C1 segment of cervical spinal cord (tissue), 14 donors: ENCODE measurements around the gene PDE10A.
"Not testable (repeated sequence)": the region's sequence is repeated elsewhere in the genome, so short reads cannot be mapped to it uniquely, and the experiment has no call there.

ENCODE experiments used
- DNase-seq, 14 donors: peaks; one replicate each; lab custom pipeline; 2025; lab: John Stamatoyannopoulos, UW

Gene PDE10A

GRCh38 chr6:165626711-165627110 is 36.3 kb downstream of the PDE10A start:
- no peak for DNase-seq

DNA sequence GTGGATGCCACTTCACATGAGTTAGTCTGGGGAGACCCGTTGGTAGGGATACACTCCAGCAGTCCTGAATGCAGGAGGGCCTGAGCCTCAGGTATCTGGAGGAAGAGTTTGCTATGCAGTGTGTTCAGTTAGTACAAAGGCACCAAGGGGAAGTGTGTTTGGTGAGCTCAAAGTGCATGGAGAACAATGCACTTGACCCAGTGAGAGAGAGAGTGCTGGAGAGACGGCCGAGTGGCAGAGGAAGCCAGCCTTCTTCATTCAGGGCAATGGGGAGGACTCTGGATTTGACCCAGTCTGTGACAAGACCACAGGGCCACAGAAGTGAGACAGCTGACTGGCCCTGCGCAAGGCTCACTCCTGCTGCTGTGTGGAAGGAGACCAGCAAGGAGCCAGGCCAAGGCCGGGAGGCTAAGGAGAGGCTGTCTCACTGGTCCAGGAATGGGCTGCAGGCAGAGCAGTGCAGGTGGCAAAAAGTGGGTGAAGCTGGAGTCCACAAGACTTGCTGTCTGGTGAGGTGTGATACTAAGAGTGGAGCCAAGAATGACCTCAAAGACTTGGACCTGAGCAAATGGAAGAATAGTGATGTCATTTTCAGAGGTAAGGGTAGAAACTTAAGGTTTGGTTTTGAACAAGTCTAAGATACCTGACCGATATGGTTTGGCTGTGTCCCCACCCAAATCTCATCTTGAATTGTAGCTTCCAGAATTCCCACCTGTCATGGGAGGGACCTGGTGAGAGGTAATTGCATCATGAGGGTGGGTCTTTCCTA is 38.0 kb downstream of the PDE10A start:
- no peak for DNase-seq

- DNase-seq: no peak
Observed at GRCh38 chr6:165621940-165622339, 41.1 kb downstream of the PDE10A start.

DNA sequence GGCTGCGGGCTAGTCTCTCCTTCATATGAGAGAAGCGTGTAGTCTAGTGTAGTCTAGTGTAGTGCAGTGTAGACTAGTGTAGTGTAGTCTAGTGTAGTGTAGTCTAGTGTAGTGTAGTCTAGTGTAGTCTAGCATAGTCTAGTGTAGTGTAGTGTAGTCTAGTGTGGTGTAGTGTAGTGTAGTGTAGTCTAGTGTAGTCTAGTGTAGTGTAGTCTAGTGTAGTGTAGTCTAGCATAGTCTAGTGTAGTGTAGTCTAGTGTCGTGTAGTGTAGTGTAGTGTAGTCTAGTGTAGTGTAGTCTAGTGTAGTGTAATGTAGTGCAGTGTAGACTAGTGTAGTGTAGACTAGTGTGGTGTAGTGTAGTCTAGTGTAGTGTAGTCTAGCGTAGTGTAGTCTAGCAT is 44.1 kb downstream of the PDE10A start:
- DNase-seq: not testable (repeated sequence)

DNA sequence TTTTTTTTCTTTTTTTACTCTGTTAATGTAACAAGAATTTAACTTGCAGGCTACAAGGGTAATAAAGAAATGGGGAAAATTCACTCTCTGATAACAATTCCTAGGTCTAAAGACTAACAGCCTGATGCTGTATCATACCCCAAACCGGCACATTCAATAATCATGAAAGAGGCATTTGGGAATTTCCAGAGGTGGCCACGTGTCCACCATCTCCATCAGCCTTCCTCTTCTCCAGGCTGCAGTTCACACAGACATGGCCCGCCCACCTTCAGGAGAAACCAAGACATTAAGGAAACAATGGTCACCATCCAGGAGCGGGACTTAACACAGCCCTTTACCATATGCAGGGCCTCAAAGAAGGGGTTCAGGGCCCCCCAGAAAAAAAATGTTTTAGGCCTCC is 44.8 kb downstream of the PDE10A start:
- DNase-seq: no peak

GRCh38 chr6:165617528-165617927 is 45.5 kb downstream of the PDE10A start:
- no peak for DNase-seq

GRCh38 chr6:165616116-165616515 is 46.9 kb downstream of the PDE10A start:
- DNase-seq: no peak

GRCh38 chr6:165615636-165616035 is 47.4 kb downstream of the PDE10A start:
- DNase-seq: no peak

DNA sequence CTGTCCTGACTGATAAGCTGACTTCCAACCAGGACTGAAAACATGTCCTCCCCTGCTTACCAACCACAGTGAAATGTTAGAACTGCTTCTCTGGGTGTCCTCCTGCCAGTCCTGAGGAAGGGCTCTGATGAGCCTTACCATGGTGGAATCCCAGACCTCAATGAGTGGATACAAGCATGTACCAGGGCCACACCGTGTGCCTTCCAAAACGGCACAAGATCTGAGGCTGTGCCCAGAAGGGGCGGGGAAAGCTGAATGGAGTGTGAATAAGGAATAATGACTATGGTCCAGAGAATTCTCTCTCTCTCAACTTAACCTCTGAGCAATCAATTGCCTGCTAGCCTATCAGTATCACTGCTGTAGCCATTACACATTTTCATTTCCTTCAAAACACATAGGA is 51.7 kb downstream of the PDE10A start:
- peak in 1 of 14 donors; percentile 4 for DNase-seq

GRCh38 chr6:165608577-165608976 is 54.5 kb downstream of the PDE10A start:
- not testable (repeated sequence) for DNase-seq

DNA sequence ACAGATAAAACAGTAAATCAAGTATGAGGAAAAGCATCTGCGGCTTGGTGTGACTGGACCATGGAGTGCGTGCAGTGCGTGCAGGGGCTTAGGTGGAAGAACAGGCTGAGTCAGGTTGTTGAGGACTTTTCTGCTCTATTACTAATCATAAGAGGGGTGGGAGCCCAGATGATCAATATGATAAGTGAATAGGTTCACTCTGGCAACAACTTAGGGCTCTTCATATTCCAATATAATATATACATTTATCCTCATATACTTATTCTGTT is 56.4 kb downstream of the PDE10A start:
- no peak for DNase-seq

DNA sequence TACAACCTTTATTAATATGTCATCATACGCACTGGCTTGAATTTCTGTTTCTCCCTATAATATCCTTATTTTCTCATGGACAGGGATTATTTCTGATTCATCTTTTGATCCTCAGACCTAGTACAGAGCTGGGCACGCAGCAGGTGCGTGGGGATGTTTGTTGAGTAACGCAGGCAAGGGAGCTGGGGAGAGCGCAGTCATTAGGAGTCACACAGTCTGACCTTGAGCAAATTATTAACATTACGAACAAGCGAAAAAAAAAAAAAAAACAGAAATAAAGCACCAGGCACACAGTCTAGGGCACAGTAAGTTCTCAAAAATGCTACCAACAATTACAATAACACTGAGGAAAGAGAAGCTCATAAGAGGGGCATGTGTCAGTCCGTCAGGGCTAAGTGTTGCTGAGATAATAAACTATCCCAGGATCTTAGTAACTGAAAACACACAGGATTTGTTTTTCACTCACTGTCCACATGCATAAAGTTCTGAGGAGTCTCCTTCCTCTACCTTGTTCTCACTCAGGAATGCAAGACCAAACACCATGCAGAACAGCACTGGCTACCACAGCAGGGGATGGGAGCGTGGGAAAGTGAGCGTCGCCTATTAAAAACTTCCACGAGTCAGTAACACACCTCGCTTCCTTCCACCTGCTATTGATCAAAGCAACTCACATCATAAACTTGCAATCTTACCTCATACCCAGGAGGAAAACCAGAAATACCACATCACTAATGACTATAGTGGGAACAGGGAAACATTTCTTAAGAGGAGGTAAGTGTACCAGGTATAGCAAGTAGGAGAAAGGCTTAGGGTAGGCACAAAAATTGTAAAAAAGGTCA is 56.9 kb downstream of the PDE10A start:
- no peak for DNase-seq

GRCh38 chr6:165605182-165605875 is 57.7 kb downstream of the PDE10A start:
- no peak for DNase-seq

DNA sequence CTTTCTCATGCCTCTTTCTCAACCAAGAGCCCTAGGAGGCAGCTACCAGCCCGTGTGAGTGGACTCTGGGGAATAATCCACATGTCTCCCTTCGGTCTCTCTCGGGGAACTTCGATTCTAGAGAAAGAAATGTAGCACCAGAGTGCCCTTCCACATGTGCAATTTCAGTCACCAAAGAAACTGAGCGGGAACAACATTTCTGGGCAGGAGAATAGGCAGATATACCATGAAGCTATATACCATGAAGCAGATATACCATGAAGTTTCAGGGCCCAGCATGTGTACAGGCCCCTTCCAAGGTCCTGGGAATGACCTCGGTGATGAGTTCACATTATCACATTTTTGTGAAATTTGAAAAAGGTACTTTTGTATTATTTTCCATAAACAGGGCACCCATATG is 60.8 kb downstream of the PDE10A start:
- DNase-seq: no peak

DNA sequence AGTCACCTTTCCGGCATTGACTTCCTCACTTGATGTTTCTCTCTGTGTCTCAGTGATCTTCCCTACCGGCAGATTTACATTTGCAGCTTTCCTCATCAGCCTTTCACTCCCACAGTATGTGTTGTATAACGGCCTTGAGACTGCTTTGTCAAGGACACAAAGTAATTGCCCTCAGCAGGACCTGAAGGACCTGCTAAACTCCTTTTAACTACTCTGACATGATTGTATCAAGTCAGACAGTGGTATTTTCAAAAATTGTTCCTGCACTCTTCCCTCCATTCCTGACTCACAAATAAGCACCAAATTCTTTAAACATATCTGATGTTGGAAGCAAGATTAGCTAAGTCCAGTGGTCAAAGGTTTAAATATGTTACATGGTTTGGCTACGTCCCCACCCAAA is 62.4 kb downstream of the PDE10A start:
- DNase-seq: no peak

GRCh38 chr6:165599596-165600487 is 63.2 kb downstream of the PDE10A start:
- peak in 3 of 14 donors; percentile 8 to 22 (median 8) for DNase-seq

GRCh38 chr6:165599121-165599520 is 63.9 kb downstream of the PDE10A start:
- DNase-seq: no peak

GRCh38 chr6:165597821-165598220 is 65.2 kb downstream of the PDE10A start:
- DNase-seq: no peak

GRCh38 chr6:165594584-165595333 is 68.3 kb downstream of the PDE10A start:
- DNase-seq: no peak

DNA sequence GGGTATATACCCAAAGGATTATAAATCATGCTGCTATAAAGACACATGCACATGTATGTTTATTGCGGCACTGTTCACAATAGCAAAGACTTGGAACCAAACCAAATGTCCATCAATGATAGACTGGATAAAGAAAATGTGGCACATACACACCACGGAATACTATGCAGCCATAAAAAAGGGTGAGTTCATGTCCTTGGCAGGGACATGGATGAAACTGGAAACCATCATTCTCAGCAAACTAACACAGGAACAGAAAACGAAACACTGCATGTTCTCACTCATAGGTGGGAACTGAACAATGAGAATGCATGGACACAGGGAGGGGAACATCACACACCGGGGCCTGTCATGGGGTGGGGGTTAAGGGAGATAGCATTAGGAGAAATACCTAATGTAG is 70.1 kb downstream of the PDE10A start:
- DNase-seq: not testable (repeated sequence)

- no peak for DNase-seq
Observed at GRCh38 chr6:165588515-165588914, 74.5 kb downstream of the PDE10A start.
